Calu3 (cell line): ENCODE results near the gene TRPM6. TPM values are rescaled to one million over a fixed set of nuclear protein-coding genes. Genes with fewer than 3 reads are reported as not detected.
"Not testable (repeated sequence)": the region's sequence is repeated elsewhere in the genome, so short reads cannot be mapped to it uniquely, and the experiment has no call there.

Experiments used
- BruUV-seq: library from RNA; stranded (reverse); fragments of 400-500 nt; replicated peaks from 2 replicates; lab custom pipeline; 2021; lab: Mats Ljungman, UMichigan
- CTCF ChIA-PET: fragments of 300-600 bp; sonication (Branson Sonifier 250); formaldehyde crosslinking; loops from one replicate; lab custom pipeline; 2022; ENCODE audit warnings: antibody characterized with exemption; lab: Charles Lee
- DNase-seq: peaks from one replicate; pipeline ENCODE4 v3.0.0; 2022
- H3K27ac Mint-ChIP-seq: one replicate; pipeline ENCODE4 v1.8.0; 2022; ENCODE audit warnings: mixed read lengths; ENCODE audit not compliant: unreplicated experiment
- H3K27me3 Mint-ChIP-seq: one replicate; pipeline ENCODE4 v1.8.0; 2022; ENCODE audit warnings: mixed read lengths; ENCODE audit not compliant: unreplicated experiment
- H3K36me3 Mint-ChIP-seq: one replicate; pipeline ENCODE4 v1.8.0; 2022; ENCODE audit warnings: mild to moderate bottlenecking, moderate library complexity, mixed read lengths; ENCODE audit not compliant: insufficient read depth, unreplicated experiment
- H3K4me1 Mint-ChIP-seq: one replicate; pipeline ENCODE4 v1.8.0; 2022; ENCODE audit warnings: mild to moderate bottlenecking, low read depth, mixed read lengths; ENCODE audit not compliant: unreplicated experiment
- H3K4me3 Mint-ChIP-seq: one replicate; pipeline ENCODE4 v1.8.0; 2022; ENCODE audit warnings: mild to moderate bottlenecking, low read depth, moderate library complexity, mixed read lengths; ENCODE audit not compliant: unreplicated experiment
- H3K9me3 Mint-ChIP-seq: one replicate; pipeline ENCODE4 v1.8.0; 2022; ENCODE audit warnings: low read depth, mixed read lengths; ENCODE audit not compliant: unreplicated experiment
- intact Hi-C: fragments of 100-400 bp; cut with micrococcal nuclease; formaldehyde crosslinking; loops from one replicate; pipeline ENCODE4 v1.10.0; 2022; ENCODE audit not compliant: unreplicated experiment
- total RNA-seq: library from RNA; stranded (reverse); gene quantifications from 2 replicates; pipeline ENCODE4 v1.2.3, GENCODE V29; 2022
- TF ChIP-seq, protein P1 (sequence below): fragments of 200-600 bp; IDR thresholded peaks from one replicate; pipeline ENCODE4 v1.8.0; 2022; ENCODE audit warnings: antibody characterized with exemption; ENCODE audit not compliant: unreplicated experiment

TRPM6 gene
- total RNA-seq, 1 experiment from 2014 or later: not detected

DNA sequence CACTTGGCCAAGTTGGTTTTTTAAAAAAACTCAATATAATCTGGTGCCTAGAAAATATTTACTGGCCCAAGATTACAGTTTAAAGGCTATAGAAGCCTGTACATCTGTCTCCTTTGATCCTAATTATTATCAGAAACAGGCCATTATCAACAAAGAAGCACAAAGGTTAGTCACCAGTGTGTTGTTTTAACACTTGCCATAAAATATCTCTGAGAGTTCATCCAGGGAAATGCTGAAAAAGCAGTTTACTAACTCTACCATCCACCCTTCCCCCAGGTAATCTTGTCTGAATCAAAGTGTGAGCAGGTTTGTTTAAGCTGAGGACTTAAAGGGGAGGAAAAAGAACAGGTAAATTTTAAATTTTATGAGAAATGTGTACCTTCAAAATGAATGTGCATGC lies 13.3 kb upstream of the TRPM6 start:
- Mint-ChIP-seq H3K4me1 (no peaks in the 10 kb centered on the region), H3K36me3 (no peaks in the 10 kb centered on the region), H3K9me3 (no peaks in the 10 kb centered on the region), H3K27ac (no peak overlapping the region), H3K4me3 (no peak overlapping the region), H3K27me3 (no peaks in the 10 kb centered on the region)
- TF ChIP-seq, protein P1, sequence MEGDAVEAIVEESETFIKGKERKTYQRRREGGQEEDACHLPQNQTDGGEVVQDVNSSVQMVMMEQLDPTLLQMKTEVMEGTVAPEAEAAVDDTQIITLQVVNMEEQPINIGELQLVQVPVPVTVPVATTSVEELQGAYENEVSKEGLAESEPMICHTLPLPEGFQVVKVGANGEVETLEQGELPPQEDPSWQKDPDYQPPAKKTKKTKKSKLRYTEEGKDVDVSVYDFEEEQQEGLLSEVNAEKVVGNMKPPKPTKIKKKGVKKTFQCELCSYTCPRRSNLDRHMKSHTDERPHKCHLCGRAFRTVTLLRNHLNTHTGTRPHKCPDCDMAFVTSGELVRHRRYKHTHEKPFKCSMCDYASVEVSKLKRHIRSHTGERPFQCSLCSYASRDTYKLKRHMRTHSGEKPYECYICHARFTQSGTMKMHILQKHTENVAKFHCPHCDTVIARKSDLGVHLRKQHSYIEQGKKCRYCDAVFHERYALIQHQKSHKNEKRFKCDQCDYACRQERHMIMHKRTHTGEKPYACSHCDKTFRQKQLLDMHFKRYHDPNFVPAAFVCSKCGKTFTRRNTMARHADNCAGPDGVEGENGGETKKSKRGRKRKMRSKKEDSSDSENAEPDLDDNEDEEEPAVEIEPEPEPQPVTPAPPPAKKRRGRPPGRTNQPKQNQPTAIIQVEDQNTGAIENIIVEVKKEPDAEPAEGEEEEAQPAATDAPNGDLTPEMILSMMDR: no peak
- DNase-seq: no peak
- intact Hi-C loops: no loop called here
- CTCF ChIA-PET: no interaction called here
- BruUV-seq: no TSS peak

DNA sequence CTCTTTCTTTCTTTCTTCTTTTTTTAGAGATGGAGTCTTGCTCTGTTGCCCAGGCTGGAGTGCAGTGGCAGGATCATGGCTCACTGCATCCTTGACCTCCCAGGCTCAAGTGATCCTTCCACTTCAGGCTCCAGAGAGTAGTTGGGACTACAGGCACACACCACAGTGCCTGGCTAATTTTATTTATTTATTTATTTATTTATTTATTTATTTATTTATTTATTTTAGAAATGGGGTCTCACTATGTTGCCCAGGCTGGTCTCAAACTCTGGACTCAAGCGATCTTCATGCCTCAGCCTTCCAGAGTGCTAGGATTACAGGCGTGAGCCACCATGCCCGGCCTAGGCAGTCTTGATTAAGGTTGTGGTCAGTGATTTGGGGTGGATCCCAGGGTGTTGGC lies 728 bp upstream of the TRPM6 start:
- intact Hi-C loops, CTCF ChIA-PET, BruUV-seq, H3K4me1 Mint-ChIP-seq, H3K27ac Mint-ChIP-seq, H3K9me3 Mint-ChIP-seq, H3K4me3 Mint-ChIP-seq, DNase-seq: not testable (repeated sequence)
- Mint-ChIP-seq H3K27me3 (peaks cover 28% of the 10 kb centered on the region), H3K36me3 (peaks cover 15% of the 10 kb centered on the region)

DNA sequence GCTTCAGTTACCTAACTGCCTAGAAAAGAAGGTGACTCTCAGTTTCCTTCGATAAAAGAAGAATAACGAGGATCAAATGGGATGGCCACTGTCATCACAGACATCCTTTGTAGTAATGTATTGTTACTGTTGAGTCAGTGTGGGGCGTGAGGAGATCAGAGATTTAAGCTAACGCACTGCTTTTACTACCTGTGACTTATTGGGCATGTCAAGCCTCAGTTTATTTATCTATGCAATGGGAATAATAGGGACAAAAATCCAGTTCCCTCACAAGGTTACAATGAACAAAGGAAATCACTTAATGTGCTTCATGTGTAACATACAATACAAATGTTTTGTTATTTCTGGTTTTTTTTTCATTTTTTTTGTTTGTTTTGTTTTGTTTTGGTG lies 255 bp upstream of the TRPM6 start:
- TF ChIP-seq, protein P1: no peak
- CTCF ChIA-PET: no interaction called here
- intact Hi-C loops: no loop called here
- peak overlapping the region; percentile 86 for H3K4me3 Mint-ChIP-seq
- peaks cover 15% of the 10 kb centered on the region for H3K36me3 Mint-ChIP-seq
- BruUV-seq: no TSS peak
- no peaks in the 10 kb centered on the region for H3K4me1 Mint-ChIP-seq
- H3K27ac Mint-ChIP-seq: no peak overlapping the region
- DNase-seq: no peak
- no peaks in the 10 kb centered on the region for H3K9me3 Mint-ChIP-seq
- peaks cover 28% of the 10 kb centered on the region for H3K27me3 Mint-ChIP-seq

DNA sequence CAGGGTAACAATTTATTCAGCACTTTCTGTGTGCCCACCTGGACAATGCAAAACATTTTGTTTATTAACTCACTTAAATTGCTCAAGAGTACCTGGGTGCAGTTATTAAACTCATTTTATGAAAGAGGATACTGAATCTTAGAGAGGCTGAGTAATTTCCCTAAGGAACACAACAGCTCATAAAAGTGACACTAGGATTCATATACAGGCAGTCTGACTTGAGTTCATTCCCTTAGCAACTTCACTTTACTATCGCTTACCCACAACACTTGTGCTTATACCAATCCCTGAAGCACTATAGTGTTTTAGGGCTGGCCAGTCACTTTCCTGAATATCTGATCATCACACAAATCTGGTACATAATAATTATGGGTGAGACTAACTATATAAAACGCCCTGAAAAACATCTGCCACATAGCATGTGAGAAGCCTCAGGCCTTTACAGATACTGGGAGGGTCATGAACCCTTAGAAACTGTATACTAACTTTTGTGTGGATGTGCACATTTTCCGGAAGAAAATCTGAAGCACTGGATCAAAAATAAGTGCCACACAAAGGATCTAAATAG lies 11.3 kb downstream of the TRPM6 start:
- H3K27ac Mint-ChIP-seq: no peak overlapping the region
- DNase-seq: no peak
- CTCF ChIA-PET: no interaction called here
- H3K36me3 Mint-ChIP-seq: no peaks in the 10 kb centered on the region
- TF ChIP-seq, protein P1: no peak
- H3K27me3 Mint-ChIP-seq: peaks cover 17% of the 10 kb centered on the region
- BruUV-seq: no TSS peak
- H3K4me3 Mint-ChIP-seq: no peak overlapping the region
- intact Hi-C loops: no loop called here
- H3K4me1 Mint-ChIP-seq: no peaks in the 10 kb centered on the region
- H3K9me3 Mint-ChIP-seq: peaks cover 3% of the 10 kb centered on the region

DNA sequence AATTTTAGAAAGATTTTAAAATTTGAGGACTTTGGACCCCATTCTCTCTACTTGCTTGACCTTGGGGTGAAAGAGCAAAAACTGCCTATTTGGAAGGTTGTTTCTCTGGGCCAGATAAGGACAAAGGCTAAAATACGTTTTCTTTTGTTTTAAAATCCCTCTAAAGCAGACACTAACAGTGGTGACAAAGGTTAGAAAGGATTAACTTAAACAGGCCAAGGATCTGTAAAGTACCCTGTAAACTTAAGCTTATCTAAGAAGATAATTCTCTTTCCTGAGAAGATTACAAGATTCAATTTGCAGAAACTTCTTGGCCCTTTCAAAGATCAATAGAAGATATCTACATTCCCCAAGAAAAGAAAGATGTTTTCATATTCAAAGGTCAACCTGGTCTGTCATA lies 12.1 kb downstream of the TRPM6 start:
- H3K27ac Mint-ChIP-seq: no peak overlapping the region
- no TSS peak for BruUV-seq
- intact Hi-C loops: no loop called here
- H3K9me3 Mint-ChIP-seq: peaks cover 3% of the 10 kb centered on the region
- no peaks in the 10 kb centered on the region for H3K4me1 Mint-ChIP-seq
- H3K27me3 Mint-ChIP-seq: peaks cover 16% of the 10 kb centered on the region
- TF ChIP-seq, protein P1: no peak
- H3K36me3 Mint-ChIP-seq: no peaks in the 10 kb centered on the region
- CTCF ChIA-PET: no interaction called here
- DNase-seq: no peak
- no peak overlapping the region for H3K4me3 Mint-ChIP-seq
